Astrocyte (in vitro differentiated cells and primary cell): Measurements from ENCODE around the gene STAC2. TPM values are rescaled to one million over a fixed set of nuclear protein-coding genes. Genes with fewer than 3 reads are reported as not detected.

ENCODE experiments used
- DNase-seq: peaks from one replicate; pipeline ENCODE4 v3.0.0-alpha.2; 2010; ENCODE audit warnings: low read depth
- FAIRE-seq: peaks from 2 replicates; lab custom pipeline; 2011; peaks lifted over from hg19 to GRCh38; lab: Jason Lieb, UNC
- H2AFZ ChIP-seq: 2 replicates; pipeline ENCODE4 v1.6.0; 2012; ENCODE audit warnings: low read depth, low read length, inconsistent platforms
- H3K27ac ChIP-seq: 2 replicates; pipeline ENCODE4 v1.5.1; 2011; ENCODE audit warnings: low read depth, low read length, inconsistent platforms
- H3K27me3 ChIP-seq: 2 replicates; pipeline ENCODE4 v1.6.0; 2011; ENCODE audit warnings: low read length, inconsistent platforms; ENCODE audit not compliant: insufficient read depth
- H3K36me3 ChIP-seq: 2 replicates; pipeline ENCODE4 v1.5.1; 2011; ENCODE audit warnings: low read length, inconsistent platforms; ENCODE audit not compliant: insufficient read depth
- H3K4me1 ChIP-seq: 2 replicates; pipeline ENCODE4 v1.5.1; 2011; ENCODE audit warnings: low read length, inconsistent platforms; ENCODE audit not compliant: insufficient read depth
- H3K4me2 ChIP-seq: 2 replicates; pipeline ENCODE4 v1.6.0; 2012; ENCODE audit warnings: low read length, inconsistent platforms
- H3K4me3 ChIP-seq: 2 replicates; pipeline ENCODE4 v1.5.1; 2011; ENCODE audit warnings: low read depth, mild to moderate bottlenecking, low read length, inconsistent platforms; ENCODE audit not compliant: insufficient read depth
- H3K79me2 ChIP-seq: 2 replicates; pipeline ENCODE4 v1.6.0; 2012; ENCODE audit warnings: mild to moderate bottlenecking, low read length, inconsistent platforms; ENCODE audit not compliant: insufficient read depth
- H3K9ac ChIP-seq: 2 replicates; pipeline ENCODE4 v1.6.0; 2012; ENCODE audit warnings: mild to moderate bottlenecking, low read length, inconsistent platforms
- H3K9me3 ChIP-seq: 2 replicates; pipeline ENCODE4 v1.5.1; 2012; ENCODE audit warnings: low read depth, mild to moderate bottlenecking, low read length, inconsistent platforms; ENCODE audit not compliant: insufficient read depth
- H4K20me1 ChIP-seq: 2 replicates; pipeline ENCODE4 v1.6.0; 2012; ENCODE audit warnings: low read length, inconsistent platforms; ENCODE audit not compliant: insufficient read depth
- H3K27ac Mint-ChIP-seq: one replicate; pipeline ENCODE4 v1.8.0; 2021; ENCODE audit warnings: mild to moderate bottlenecking, mixed read lengths; ENCODE audit not compliant: unreplicated experiment
- H3K27me3 Mint-ChIP-seq: one replicate; pipeline ENCODE4 v1.8.0; 2021; ENCODE audit warnings: low read depth, mixed read lengths; ENCODE audit not compliant: unreplicated experiment
- H3K36me3 Mint-ChIP-seq: one replicate; pipeline ENCODE4 v1.8.0; 2021; ENCODE audit warnings: low read depth, mixed read lengths; ENCODE audit not compliant: unreplicated experiment
- H3K4me1 Mint-ChIP-seq: one replicate; pipeline ENCODE4 v1.8.0; 2021; ENCODE audit warnings: low read depth, mixed read lengths; ENCODE audit not compliant: unreplicated experiment
- H3K4me3 Mint-ChIP-seq: one replicate; pipeline ENCODE4 v1.8.0; 2021; ENCODE audit warnings: mild to moderate bottlenecking, moderate library complexity, mixed read lengths; ENCODE audit not compliant: unreplicated experiment
- H3K9me3 Mint-ChIP-seq: one replicate; pipeline ENCODE4 v1.8.0; 2021; ENCODE audit warnings: mild to moderate bottlenecking, mixed read lengths; ENCODE audit not compliant: unreplicated experiment
- CTCF ChIP-seq: IDR thresholded peaks from 2 replicates; pipeline ENCODE4 v1.5.1; 2011; ENCODE audit warnings: low read depth, mild to moderate bottlenecking, inconsistent platforms, low read length, moderate library complexity; ENCODE audit not compliant: insufficient read depth
- EZH2 ChIP-seq: IDR thresholded peaks from 2 replicates; pipeline ENCODE4 v1.6.1; 2012; ENCODE audit warnings: mild to moderate bottlenecking, low read length, inconsistent platforms; ENCODE audit not compliant: insufficient read depth
- total RNA-seq: library from RNA; stranded (reverse); gene quantifications from 2 replicates; pipeline ENCODE4 v1.2.1, GENCODE V29; 2021

The STAC2 gene
- total RNA-seq, 1 donor from 2014 or later, result not detected

- H3K36me3 Mint-ChIP-seq, result no peaks in the 10 kb centered on the region
- no peak overlapping the region for H3K4me2 ChIP-seq
- TF ChIP-seq EZH2, result no peak
- no peak for TF ChIP-seq CTCF
- no peaks in the 10 kb centered on the region for H3K9me3 Mint-ChIP-seq
- peaks cover 14% of the 10 kb centered on the region for H3K27me3 ChIP-seq
- H4K20me1 ChIP-seq, result no peaks in the 10 kb centered on the region
- H3K4me1 ChIP-seq, result peaks cover 13% of the 10 kb centered on the region
- H3K27ac Mint-ChIP-seq, result no peak overlapping the region
- H3K79me2 ChIP-seq, result no peaks in the 10 kb centered on the region
- H3K27me3 Mint-ChIP-seq, result peaks cover 46% of the 10 kb centered on the region
- no peak for FAIRE-seq
- no peak overlapping the region for H3K4me3 ChIP-seq
- H3K36me3 ChIP-seq, result no peaks in the 10 kb centered on the region
- peak; percentile 34 for DNase-seq
- no peak overlapping the region for H3K4me3 Mint-ChIP-seq
- no peak overlapping the region for H3K9ac ChIP-seq
- no peak overlapping the region for H2AFZ ChIP-seq
- no peak overlapping the region for H3K27ac ChIP-seq
- H3K4me1 Mint-ChIP-seq, result peaks cover 2% of the 10 kb centered on the region
- no peaks in the 10 kb centered on the region for H3K9me3 ChIP-seq
These were observed 11.9 kb downstream of the STAC2 start for GRCh38 chr17:39213852-39214251.

DNA sequence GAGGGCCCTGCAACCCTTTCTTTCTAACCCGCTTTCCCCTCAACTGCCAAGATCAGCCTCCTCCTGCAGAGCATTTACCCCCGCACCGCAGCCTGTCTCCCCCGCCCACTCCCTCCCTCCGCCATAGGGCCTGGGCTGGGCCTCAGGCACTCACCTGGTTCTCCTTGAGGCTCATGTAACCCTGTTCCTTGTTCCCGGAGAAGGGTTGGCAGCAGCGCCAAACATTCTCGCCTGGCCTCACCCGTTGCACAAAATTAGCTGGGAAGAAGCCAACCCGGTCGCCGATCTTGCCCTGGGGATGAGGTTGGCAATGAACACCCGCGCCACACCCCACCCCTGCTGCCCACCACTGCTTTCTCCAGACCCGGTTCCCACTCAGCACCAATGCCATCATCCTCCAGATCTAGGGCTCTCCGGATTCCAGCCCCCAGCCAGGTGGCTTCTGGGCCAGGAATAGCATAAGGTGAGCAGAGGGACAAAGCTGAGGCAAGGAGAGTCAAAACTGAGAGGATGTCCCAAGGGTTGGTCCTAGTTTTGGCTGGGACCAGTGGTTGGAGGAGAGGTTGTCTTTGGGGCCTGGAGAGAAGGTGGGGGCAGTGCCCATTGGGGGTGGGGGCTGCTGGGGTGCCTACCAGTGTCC lies 12.8 kb downstream of the STAC2 start:
- no peak overlapping the region for H3K4me3 Mint-ChIP-seq
- DNase-seq (no peak), FAIRE-seq (no peak)
- no peaks in the 10 kb centered on the region for H3K9me3 ChIP-seq
- no peak overlapping the region for H3K4me3 ChIP-seq
- TF ChIP-seq CTCF (no peak), EZH2 (no peak)
- peaks cover 2% of the 10 kb centered on the region for H3K4me1 Mint-ChIP-seq
- peaks cover 13% of the 10 kb centered on the region for H3K4me1 ChIP-seq
- H3K36me3 Mint-ChIP-seq, result no peaks in the 10 kb centered on the region
- H3K27ac Mint-ChIP-seq, result no peak overlapping the region
- H3K27me3 Mint-ChIP-seq, result peaks cover 37% of the 10 kb centered on the region
- no peak overlapping the region for H3K9ac ChIP-seq
- no peak overlapping the region for H3K4me2 ChIP-seq
- no peaks in the 10 kb centered on the region for H3K79me2 ChIP-seq
- H2AFZ ChIP-seq, result no peak overlapping the region
- no peak overlapping the region for H3K27ac ChIP-seq
- no peaks in the 10 kb centered on the region for H3K9me3 Mint-ChIP-seq
- H3K27me3 ChIP-seq, result peaks cover 9% of the 10 kb centered on the region
- no peaks in the 10 kb centered on the region for H3K36me3 ChIP-seq
- H4K20me1 ChIP-seq, result no peaks in the 10 kb centered on the region

DNA sequence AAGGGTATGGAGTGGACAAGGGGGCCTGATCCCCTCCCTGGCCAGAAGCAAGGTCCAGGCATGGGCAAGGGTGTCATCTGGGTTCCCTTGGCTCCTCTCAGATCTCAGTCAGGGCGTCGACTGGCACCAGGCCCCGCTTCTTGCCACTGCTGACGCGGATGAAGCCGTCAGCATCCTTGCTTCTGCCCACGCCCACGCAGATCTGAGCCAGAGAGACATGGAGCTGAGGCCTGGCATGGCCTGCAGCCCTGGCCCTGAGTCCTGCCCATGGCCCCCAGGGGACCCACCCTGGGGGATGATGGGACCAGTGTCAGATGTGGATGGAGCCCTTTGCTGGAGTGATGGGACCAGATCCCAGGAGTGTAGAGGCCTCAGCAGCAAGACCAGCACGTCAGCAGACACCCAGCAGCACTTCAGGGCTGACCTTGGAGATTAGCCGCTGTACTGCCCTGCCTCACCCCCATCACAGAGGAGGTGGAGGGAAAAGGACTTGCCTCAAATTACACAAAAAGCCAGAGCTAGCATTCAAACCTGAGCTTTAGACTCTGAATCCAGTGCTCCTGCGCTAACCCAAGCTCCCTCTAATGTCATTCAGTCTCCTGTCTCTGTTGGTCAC lies 13.4 kb downstream of the STAC2 start:
- no peak for DNase-seq
- H3K27me3 ChIP-seq, result peaks cover 9% of the 10 kb centered on the region
- H3K4me2 ChIP-seq, result no peak overlapping the region
- no peak overlapping the region for H3K27ac ChIP-seq
- H3K4me3 ChIP-seq, result no peak overlapping the region
- H3K79me2 ChIP-seq, result no peaks in the 10 kb centered on the region
- no peaks in the 10 kb centered on the region for H3K9me3 ChIP-seq
- no peak for FAIRE-seq
- Mint-ChIP-seq H3K9me3 (no peaks in the 10 kb centered on the region), H3K4me3 (no peak overlapping the region), H3K27me3 (peaks cover 33% of the 10 kb centered on the region), H3K4me1 (peaks cover 2% of the 10 kb centered on the region), H3K36me3 (no peaks in the 10 kb centered on the region), H3K27ac (no peak overlapping the region)
- no peak overlapping the region for H3K9ac ChIP-seq
- no peaks in the 10 kb centered on the region for H4K20me1 ChIP-seq
- H2AFZ ChIP-seq, result no peak overlapping the region
- peaks cover 13% of the 10 kb centered on the region for H3K4me1 ChIP-seq
- no peaks in the 10 kb centered on the region for H3K36me3 ChIP-seq
- TF ChIP-seq EZH2, result no peak
- TF ChIP-seq CTCF, result no peak
